Stimulated activated CD4-positive, alpha-beta T cell treated with anti-CD3 and anti-CD28 coated beads, Interleukin-2, amount 100 ng/mL, for 4 hours (primary cell): Measurements from ENCODE around the gene FGF14.

Source experiments
- DNase-seq: peaks from one replicate; pipeline ENCODE4 v3.0.0-alpha.2; 2020; ENCODE audit warnings: low read depth

The FGF14 gene

DNA sequence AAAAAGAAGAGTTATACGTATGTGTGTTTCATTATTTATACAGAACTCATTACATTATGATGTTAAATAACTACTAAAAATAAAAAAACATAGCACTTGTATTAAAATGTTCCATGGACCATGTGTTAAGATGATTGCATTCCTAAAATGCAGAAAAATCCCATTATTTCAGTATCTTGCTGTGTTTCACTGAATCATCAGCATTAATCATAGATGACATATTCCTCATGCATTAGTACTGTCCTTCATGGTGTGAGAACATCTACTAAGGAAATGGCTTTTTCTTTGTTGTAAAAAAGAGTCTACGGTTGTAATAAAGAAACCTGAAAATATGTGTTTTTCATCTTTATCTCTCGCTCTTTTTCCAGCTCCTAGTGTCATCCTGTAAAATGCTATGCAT lies 416.5 kb downstream of the FGF14 start:
- no peak for DNase-seq

DNA sequence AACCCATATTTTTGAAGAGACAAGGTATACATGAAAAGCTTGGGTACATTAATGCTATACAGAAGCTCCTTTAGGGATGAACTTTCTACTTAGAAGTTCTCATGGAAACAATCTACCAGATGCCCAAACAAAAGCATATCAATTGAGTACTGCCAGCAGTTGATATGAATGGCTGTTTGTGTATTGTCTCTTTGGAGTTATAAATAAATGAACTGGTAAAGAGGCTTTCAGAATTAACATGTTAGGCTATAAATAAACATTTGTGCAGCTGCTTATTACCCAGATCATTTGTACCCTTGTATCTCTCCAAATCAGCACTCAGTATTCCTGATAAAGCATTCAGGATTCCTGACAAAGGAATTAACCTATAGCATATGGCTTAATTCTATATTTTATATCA lies 418.9 kb downstream of the FGF14 start:
- no peak for DNase-seq

DNA sequence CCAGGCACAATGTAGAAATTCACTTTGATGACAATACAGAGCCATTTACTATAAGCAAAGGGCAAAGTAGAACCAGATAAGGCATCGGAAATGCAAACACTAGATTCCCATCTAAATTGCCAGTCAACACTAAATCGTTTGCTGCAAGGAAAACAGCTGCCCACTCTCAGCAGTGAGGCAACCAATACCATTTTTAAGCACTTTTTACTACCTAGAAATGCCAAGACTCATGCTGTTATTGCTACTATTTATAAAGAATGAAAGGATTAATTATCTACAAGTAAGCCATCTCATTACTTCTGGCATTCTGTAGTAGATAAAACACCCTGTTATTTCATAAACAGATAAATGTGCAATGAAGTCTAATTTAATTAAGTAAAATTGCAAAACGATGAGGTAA lies 422.0 kb downstream of the FGF14 start:
- DNase-seq = no peak

DNA sequence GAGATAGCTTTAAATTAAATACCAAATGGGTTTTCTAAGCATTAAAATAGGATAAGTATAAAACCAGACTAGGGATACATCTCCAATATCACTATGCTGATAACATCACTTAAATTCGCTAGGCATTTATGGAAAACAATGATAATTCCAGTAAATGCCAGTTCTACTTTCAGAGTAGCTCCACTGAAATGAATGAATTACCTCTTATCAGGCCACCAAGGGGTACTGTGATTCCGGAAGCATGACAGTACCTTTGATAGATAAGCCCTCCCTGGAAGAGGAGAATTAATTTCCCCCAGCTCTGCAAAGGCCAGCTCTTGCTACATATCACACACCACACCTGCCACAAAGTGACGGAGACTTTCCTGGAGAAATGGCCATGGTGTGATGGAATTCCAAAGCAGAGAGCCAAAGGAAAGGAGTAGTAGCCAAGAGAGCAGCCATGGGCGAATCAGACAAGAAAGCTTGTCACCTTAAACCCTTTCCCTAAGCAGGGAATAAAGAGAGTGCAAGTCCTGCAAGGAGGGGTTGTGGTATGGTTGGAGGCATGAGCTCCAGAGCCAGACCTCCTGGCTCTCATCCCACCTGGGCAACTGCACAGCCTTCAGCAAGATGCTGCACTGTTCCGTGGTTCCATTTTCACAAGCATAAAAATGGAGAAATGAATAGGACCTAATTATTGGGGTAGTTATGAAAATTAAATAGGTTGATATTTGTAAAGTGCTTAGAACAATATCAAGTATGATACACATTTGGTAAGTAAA lies 423.1 kb downstream of the FGF14 start:
- no peak for DNase-seq

DNA sequence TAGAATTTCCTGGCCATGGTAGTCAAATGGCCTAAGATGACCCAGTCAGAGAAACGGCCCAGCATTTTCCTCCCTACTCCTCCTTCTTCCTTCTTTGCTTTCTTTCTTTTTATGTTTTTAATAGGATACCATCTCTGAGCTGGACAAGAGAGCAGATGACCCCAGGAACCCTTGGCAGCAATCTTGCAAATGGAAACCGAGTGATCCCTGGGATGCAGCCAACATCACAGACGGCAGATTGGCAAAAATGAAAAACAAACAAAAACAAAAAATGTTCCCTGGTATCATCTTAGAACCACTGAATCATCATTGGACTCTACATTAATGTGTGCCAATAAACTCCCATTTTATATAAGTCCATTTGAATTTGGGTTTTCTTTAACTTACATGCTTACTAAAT lies 424.4 kb downstream of the FGF14 start:
- no peak for DNase-seq

DNA sequence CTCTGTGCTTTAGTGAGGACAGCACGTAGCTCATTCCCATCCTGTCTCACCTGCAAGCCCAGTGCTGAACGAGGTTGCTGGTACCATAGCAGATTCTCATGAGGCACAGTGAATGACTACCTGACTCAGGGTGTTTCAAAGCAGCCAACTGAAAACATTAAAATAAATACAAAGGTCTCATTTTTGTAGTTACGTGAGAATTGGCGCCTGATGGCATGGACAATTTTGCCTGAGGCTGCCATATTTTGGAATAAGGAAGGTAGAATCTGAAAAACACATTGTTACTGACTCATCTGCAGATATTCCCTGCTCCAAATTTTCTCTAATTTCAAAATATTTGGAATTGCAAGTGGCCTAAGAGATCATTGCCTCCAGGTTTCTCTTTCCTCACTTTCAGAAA lies 429.7 kb downstream of the FGF14 start:
- DNase-seq = no peak

DNA sequence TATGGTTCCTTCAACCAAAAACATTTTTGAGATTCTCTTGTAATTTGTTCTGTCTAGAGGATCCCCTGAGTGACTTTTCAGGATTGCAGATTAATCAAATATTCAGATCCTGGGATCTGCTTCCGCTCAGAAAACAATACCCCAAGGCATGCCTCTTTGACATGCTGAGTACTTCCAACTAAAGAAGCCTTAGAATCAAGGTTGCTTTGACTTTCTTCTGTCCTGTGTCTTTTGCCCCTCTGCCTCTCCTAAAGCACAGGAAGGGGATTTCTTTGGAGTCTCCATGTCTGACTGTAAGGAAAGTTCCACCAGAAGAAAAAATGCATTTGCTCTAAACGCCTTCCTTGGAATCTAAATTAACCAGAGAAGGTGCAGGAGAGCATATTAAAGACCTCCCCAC lies 431.5 kb downstream of the FGF14 start:
- no peak for DNase-seq

DNA sequence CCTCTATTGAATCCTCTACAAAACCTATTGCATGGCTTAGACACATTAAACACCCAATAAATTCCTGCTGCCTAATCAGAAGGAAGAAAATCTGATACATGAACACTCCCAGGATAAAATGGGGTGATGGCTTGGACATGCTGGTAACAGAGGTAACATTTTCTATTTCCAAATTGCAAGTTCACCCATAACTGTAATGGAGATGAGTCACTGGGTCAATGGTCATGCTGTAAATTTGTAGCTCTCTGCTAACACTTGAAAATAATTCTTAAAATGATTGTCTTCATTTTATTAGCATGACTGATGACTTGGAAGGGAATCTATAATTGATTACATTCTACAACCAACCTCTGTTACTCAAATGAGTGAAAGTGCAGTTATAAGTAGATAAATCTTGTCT lies 434.1 kb downstream of the FGF14 start:
- no peak for DNase-seq

DNA sequence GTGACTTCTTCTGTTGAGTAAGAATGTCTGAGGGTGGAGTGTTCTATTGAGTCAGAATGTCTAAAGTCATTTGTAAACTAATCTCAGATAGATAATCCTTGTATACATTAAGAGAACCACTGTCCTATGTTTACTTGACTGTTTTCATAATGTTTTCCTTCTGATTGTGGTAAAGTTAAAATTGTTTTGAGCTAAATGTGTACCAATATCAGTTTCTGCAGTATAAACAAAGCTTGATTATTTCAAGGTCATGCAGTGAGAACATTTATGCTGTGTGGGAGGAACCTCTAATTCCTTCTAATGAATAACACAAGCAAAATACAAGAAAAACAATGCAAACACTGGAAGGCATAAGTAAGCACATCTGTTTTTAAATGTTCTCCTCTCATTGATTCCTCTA lies 434.6 kb downstream of the FGF14 start:
- DNase-seq = no peak

DNA sequence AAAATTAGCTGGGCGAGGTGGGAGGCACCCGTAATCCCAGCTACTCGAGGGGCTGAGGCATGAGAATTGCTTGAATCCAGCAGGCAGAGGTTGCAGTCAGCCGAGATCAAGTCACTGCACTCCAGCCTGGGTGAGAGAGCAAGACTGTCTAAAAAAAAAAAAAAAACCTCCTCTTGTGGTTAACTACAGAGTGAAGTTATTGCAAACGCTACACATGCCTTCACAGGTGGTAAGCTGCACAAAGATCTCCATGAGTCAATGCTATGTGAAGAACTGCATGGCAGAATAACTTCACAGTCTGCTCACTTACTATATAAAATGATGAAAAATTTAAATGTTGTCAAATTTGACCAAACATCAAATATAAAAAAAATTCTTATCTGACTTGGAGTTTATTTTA lies 436.8 kb downstream of the FGF14 start:
- no peak for DNase-seq

DNA sequence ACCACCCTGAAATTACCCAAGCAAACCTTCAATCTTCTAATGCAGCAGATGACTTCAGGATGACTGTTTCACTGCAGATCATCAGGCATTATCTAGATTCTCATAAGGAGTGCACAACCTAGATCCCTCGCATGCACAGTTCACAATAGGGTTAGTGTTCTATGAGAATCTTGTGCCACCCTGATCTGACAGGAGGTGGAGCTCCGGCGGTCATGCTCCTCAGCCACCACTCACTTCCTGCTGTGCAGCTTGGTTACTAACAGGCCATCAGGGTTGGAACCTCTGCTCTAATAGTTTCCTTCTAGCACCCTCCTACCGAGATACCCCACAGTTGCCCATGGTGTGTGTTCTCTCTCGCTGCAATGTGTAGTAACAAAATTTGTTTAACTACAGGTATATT lies 442.8 kb downstream of the FGF14 start:
- no peak for DNase-seq

DNA sequence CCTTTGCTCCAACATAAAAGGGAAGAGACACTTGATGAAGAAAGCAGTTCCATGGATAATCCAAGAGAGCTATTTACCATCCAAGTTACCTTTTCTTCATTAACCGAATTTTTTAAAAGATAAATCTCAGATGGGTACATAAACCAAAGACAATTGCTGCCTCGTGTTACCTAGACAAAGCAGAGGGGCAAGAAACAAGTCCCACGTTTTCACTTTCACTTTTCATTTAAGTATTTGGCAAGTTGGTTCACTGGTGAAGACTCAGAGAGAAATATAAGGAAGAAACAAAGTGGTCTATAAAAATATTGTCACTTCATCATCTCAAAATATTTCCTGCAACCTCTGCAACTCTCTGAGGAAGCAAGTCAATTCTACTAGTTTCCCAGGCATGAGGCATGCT lies 446.1 kb downstream of the FGF14 start:
- DNase-seq = no peak

DNA sequence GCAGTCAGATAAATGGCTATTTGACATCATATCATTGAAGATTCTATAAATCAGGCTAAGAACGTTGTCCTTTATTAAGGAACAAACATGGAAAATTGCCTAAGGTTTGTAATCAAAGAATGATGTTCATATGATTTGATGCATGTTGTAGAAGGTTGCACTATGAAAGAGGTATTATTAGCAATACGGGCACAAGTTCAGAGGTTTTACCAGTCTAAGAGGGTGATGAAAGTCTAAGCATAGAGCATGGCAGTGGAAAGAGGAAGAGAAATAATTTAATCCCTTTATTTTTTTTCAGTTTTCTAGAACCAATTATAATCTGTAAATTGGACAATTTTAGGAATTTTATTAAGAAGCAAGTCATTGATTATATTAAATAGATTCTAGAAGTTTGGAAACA lies 450.7 kb downstream of the FGF14 start:
- DNase-seq = no peak

DNA sequence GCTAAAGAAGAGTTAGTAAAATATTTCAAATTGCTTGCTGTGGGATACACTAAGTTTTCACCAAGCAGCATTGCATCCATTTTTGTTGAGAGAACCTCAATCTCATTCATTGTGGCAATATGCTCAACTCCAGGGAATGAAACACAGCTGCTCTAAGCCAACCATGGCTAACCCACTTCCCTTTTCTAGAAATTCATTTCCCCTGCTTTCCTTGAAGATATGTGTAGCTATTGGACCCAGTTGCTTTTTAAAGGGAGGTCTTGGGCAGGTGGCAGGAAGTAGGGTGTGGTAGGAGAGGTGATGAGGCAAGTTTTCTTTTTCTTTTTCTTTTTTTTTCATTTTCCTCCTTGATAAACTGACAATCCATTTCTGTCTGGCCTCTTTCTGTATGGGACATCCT lies 452.2 kb downstream of the FGF14 start:
- DNase-seq = no peak

DNA sequence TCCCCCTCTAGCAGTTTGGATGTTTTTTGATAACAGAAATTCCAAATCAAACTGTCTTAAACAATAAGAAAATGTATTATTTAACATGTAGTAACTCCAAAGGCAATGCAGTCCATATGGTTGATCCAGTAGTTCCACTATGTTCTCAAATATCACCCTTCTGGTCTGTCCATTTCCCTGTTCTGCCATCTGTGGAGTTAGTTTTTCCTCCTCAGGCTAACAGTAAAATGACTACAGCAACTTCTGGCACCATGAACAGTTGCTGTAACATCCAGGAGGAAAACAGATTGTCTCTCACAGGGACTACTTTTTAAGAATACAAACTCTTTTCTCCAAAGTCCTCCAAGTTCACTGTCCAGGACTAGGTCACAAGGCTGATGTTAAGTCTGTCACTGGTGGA lies 455.4 kb downstream of the FGF14 start:
- no peak for DNase-seq

DNA sequence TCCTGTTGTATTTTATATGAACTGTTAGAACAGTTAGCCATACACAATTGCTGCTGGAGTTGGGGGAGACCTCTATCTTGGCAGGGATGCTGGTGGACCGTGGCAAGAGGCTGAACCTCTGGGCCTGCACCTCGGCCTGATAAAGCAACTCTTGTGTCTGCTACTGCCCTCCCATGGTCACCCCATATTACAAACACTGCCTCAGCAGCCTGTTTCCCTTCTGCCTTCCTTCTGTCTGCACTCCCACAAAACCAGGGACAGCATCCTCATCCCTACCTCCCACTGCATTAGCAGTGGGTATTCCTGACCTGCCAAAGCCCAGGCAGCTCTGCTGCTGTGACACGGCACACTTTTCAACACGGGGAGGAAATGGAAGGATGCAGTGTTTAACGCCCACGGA lies 456.4 kb downstream of the FGF14 start:
- DNase-seq = no peak

DNA sequence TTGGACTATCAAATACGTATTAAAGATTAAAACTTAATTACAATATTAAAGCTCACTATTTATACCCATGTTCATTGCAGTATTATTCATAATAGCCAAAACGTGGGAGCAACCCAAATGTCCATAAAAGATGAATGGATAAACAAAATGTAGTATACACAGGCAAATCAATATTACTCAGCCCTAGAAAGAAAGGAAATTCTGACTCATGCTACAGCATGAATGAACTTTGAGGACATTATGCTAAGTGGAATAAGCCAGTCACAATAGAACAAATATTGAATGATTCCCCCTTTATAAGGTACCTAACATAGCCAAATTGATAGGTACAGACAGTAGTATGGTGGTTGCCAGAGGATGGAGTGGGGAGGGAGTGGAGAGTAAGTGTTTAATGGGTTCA lies 457.3 kb downstream of the FGF14 start:
- DNase-seq = no peak

DNA sequence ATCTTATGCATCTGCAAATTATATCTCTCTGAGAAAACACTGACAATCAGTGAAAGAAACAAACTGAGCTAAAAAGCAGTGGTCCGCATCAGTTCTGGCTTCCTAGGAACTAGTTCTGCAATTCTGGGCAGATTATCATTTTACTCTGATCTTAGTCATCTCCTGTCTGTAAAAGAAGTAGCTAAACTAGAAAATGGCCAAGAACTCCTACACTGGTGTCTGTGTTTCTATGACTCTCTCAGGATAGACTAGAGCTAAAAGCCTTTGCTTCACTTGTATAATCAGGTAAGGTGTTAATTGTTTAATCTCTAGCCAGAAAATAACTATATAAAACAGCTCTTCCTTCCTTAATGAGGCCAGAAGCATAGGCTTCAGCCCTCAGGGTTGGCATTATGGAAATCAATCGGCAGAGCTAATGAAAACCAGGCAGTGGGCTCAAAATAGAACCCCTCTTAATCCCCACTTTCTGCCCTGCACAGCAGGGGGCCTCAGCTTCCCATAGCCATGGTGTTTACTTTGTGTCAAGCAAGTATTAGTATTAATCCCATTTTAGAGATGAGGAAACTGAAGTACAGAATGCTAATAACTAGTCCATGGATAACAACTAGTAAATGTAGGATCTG lies 459.2 kb downstream of the FGF14 start:
- DNase-seq = no peak

DNA sequence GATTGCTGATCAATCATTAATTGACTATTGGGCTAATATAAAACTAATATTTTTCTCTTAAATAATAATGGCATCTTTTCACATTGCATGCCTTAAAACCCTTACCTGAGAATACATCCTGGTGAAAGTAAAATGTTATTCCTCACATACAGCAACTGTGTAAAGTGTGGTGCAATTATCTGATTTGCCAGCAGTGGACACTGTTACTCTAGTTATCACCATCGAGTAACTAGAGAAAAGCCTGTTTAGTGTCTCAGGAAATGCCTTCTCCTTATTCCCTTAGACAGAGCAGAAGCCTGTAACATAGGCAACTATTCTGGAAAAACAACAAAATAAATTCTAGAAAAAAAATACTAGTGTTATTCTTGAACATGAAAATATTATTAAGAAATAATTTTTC lies 459.8 kb downstream of the FGF14 start:
- no peak for DNase-seq

DNA sequence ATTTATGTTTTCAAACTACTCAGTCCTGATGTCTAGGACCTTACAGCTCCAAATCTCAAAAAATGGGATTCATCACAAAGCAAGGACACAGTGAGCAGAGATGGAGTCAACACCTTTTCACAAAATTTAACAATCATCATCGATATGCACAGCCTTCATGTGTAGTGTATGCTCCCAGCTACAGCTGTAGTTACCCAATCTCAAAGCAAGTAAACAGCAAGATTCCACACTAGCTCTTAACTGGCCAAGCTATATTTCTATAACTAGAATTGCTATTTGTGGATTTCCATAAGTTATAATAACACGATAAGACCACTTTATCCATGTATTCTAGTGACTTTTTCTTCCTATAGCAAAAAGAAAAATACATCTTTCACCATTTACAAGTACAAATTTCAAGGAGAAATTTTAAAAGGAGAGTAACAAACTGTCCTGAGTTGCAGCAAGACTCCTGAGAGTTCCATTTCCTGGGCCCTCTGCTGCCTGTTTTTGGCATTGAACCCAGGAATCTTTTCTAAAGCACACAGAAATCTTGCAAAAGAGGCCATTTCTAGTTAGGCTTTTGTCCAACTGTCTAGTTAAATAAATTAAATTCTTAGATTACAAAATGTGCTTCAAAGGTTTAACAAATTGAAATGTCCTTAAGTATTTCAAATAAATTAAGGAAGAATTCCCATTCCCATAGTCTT lies 460.6 kb downstream of the FGF14 start:
- no peak for DNase-seq

DNA sequence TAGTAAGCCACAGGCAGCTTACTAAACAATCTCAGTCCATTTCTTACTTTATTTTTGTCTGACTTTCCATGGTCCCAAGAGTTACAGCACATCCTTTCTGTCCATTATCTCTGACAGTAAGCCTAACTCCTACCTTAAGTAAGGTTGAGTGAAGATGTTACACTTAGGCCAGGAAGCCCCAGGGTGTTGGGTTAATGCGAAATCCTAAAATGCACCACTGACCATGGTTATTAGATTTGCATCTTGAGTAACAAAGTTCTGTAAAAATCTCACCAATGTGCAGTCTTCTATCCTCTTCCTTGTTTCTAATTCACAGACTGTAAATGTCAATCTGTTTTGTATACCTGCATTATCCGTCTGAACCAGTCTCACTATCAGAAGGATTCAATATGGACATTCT lies 462.5 kb downstream of the FGF14 start:
- DNase-seq = no peak

DNA sequence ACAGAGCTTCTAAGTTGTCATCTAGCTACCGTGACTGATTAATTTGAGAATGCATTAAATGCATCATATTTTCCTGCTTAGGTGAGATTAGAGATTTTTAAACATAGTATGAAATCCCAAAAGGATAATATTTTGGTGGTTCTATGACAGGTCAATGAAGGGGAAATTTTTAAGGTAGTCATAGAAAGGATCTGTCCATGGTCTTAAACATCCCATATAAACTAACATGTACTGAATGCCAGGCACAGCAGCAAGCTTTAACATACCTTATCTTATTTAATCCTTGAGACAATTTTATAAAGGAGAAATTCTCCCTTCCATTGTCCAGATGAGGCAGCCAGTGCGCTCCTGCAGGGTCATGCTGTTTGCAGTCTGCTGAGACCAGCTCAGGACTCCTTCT lies 466.0 kb downstream of the FGF14 start:
- no peak for DNase-seq

DNA sequence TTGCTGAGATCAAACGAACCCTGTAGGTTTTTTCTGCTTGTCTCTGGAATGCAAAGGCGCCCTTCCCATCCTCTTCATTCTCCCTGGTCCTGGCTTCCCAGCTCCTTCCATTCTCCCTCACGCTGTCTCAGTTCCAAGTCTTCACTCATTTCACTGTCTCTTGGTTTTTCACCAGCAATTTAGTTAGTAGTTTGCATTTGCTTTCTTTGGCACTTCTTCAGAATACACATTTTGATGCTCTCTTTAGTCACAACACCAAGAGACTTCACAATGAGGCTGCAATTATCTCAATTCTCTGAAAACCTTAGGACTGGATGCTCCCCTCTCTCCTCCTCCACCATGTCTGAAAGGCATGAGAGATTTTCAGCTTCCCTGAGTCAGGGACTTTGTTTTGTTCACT lies 470.7 kb downstream of the FGF14 start:
- DNase-seq = no peak

DNA sequence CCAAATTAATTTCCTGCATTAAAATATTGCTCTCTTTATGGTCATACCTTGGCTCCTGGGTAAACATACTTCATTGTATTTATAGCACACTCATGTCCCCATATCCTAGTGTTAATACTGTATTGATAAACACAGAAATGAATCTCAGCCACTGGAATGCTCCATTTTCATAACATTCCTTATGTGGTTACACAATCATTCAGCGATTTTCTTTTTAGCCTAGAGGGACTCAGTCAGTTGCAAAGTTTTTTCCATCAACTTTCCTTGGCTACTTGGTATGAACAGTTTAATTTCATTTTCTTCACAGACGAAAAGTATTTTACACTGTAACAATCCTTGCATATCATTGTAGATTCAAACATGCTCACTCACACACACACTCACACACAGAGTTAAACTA lies 471.5 kb downstream of the FGF14 start:
- DNase-seq = no peak
